ENCODE measurements around the gene PCDH9.

Gene PCDH9

GRCh38 chr13:66305961-66306617 lies 924.0 kb downstream of the PCDH9 start:
- Histone ChIP-seq H3K9ac (ENCODE audit: low read length) (peak overlapping the region; percentile 50), H3K27me3 (ENCODE audit: insufficient read depth, low read length) (no peaks in the 10 kb centered on the region), H3F3A (ENCODE audit: insufficient read depth, low read length) (no peaks in the 10 kb centered on the region), H3K79me2 (ENCODE audit: insufficient read depth, low read length) (no peaks in the 10 kb centered on the region), H3K4me1 (ENCODE audit: insufficient read depth, low read length, severe bottlenecking) (peaks cover 63% of the 10 kb centered on the region), H3K36me3 (ENCODE audit: insufficient read depth, low read length) (peaks cover 5% of the 10 kb centered on the region; the same call in 1 of the 2 replicates), H3K4me3 (ENCODE audit: low read depth, low read length, poor library complexity, severe bottlenecking) (peak overlapping the region; percentile 48), H3K9me3 (ENCODE audit: low read length) (peaks cover 10% of the 10 kb centered on the region; the same call in 1 of the 2 replicates), H3K27ac (ENCODE audit: low read depth, low read length, poor library complexity, severe bottlenecking) (peak overlapping the region; percentile 61), H2AFZ (ENCODE audit: low read length) (peak overlapping the region; percentile 98), H3K4me2 (ENCODE audit: low read length) (peak overlapping the region; percentile 73), H3K9me2 (ENCODE audit: low read depth, low read length) (no peaks in the 10 kb centered on the region), H4K20me1 (ENCODE audit: insufficient read depth, low read length) (no peaks in the 10 kb centered on the region)
- no peak for TF ChIP-seq EZH2 (IDR thresholded peaks at IDR 0.05; ENCODE audit: borderline replicate concordance, low read length)
- TF ChIP-seq CTCF (IDR thresholded peaks at IDR 0.05; ENCODE audit: low read length): no peak

GRCh38 chr13:66301482-66301881 lies 928.7 kb downstream of the PCDH9 start:
- H2AFZ ChIP-seq (ENCODE audit: low read length): no peak overlapping the region
- TF ChIP-seq CTCF (IDR thresholded peaks at IDR 0.05; ENCODE audit: low read length) (no peak), EZH2 (IDR thresholded peaks at IDR 0.05; ENCODE audit: borderline replicate concordance, low read length) (no peak)
- no peak overlapping the region for H3K27ac ChIP-seq (ENCODE audit: low read depth, low read length, poor library complexity, severe bottlenecking)
- H3K4me3 ChIP-seq (ENCODE audit: low read depth, low read length, poor library complexity, severe bottlenecking): no peak overlapping the region
- H3K79me2 ChIP-seq (ENCODE audit: insufficient read depth, low read length): no peaks in the 10 kb centered on the region
- no peaks in the 10 kb centered on the region for H3K9me2 ChIP-seq (ENCODE audit: low read depth, low read length)
- H3K4me2 ChIP-seq (ENCODE audit: low read length): no peak overlapping the region
- H3K9me3 ChIP-seq (ENCODE audit: low read length): peaks cover 16% of the 10 kb centered on the region
- no peaks in the 10 kb centered on the region for H4K20me1 ChIP-seq (ENCODE audit: insufficient read depth, low read length)
- H3K4me1 ChIP-seq (ENCODE audit: insufficient read depth, low read length, severe bottlenecking): peaks cover 22% of the 10 kb centered on the region
- H3K9ac ChIP-seq (ENCODE audit: low read length): no peak overlapping the region
- peaks cover 5% of the 10 kb centered on the region; the same call in 1 of the 2 replicates for H3K36me3 ChIP-seq (ENCODE audit: insufficient read depth, low read length)
- no peaks in the 10 kb centered on the region for H3K27me3 ChIP-seq (ENCODE audit: insufficient read depth, low read length)
- no peaks in the 10 kb centered on the region for H3F3A ChIP-seq (ENCODE audit: insufficient read depth, low read length)

GRCh38 chr13:66301006-66301405 lies 929.1 kb downstream of the PCDH9 start:
- peaks cover 5% of the 10 kb centered on the region; the same call in 1 of the 2 replicates for H3K36me3 ChIP-seq (ENCODE audit: insufficient read depth, low read length)
- H3K27ac ChIP-seq (ENCODE audit: low read depth, low read length, poor library complexity, severe bottlenecking): no peak overlapping the region
- H2AFZ ChIP-seq (ENCODE audit: low read length): no peak overlapping the region
- H3F3A ChIP-seq (ENCODE audit: insufficient read depth, low read length): no peaks in the 10 kb centered on the region
- no peaks in the 10 kb centered on the region for H3K9me2 ChIP-seq (ENCODE audit: low read depth, low read length)
- no peaks in the 10 kb centered on the region for H3K79me2 ChIP-seq (ENCODE audit: insufficient read depth, low read length)
- H3K4me3 ChIP-seq (ENCODE audit: low read depth, low read length, poor library complexity, severe bottlenecking): no peak overlapping the region
- H3K27me3 ChIP-seq (ENCODE audit: insufficient read depth, low read length): no peaks in the 10 kb centered on the region
- no peak overlapping the region for H3K9ac ChIP-seq (ENCODE audit: low read length)
- no peaks in the 10 kb centered on the region for H4K20me1 ChIP-seq (ENCODE audit: insufficient read depth, low read length)
- H3K9me3 ChIP-seq (ENCODE audit: low read length): peaks cover 18% of the 10 kb centered on the region
- H3K4me1 ChIP-seq (ENCODE audit: insufficient read depth, low read length, severe bottlenecking): peaks cover 18% of the 10 kb centered on the region
- TF ChIP-seq CTCF (IDR thresholded peaks at IDR 0.05; ENCODE audit: low read length): no peak
- TF ChIP-seq EZH2 (IDR thresholded peaks at IDR 0.05; ENCODE audit: borderline replicate concordance, low read length): no peak
- no peak overlapping the region for H3K4me2 ChIP-seq (ENCODE audit: low read length)

All from OCI-LY1 (cell line).